SK-N-SH (cell line): ENCODE measurements around the gene FOCAD. TPM values are rescaled to one million over a fixed set of nuclear protein-coding genes. Genes with fewer than 3 reads are reported as not detected.

Experiments used
- CTCF ChIA-PET: fragments of 300-600, 350-600 bp; formaldehyde crosslinking; extraction: SDS; loops from one replicate; lab custom pipeline; 2021; lab: Yijun Ruan, JAX
- POLR2A ChIA-PET: fragments of 350-600 bp; sonication (Branson Sonifier 250); formaldehyde crosslinking; extraction: SDS; loops from one replicate; lab custom pipeline; 2020; ENCODE audit warnings: antibody characterized with exemption, inconsistent platforms; lab: Yijun Ruan, JAX
- DNase-seq: peaks from one replicate; pipeline ENCODE4 v3.0.0; 2012
- H2AFZ ChIP-seq: fragments of 200-600 bp; sonication (generic); 2 replicates; pipeline ENCODE4 v1.8.1; 2016; ENCODE audit warnings: antibody characterized with exemption, mild to moderate bottlenecking, low read depth
- H3F3A ChIP-seq: fragments of 200-600 bp; sonication (generic); replicated peaks from 2 replicates; pipeline ENCODE3; 2016; ENCODE audit warnings: antibody characterized with exemption, mild to moderate bottlenecking; ENCODE audit not compliant: insufficient read depth
- H3K27ac ChIP-seq, 2 experiments: fragments of 200-500 bp in 1 of 2; fragments of 200-600 bp in 1 of 2; sonication (Bioruptor generic) in 1 of 2; sonication (generic), shearing (Covaris generic) in 1 of 2; 2 replicates each; pipeline versions ENCODE4 v1.5.1 to v1.6.1; 2014 to 2016; ENCODE audit warnings: low read depth in 2 of 2, inconsistent platforms in 1 of 2, low read length in 1 of 2, mild to moderate bottlenecking in 1 of 2, mixed read lengths in 1 of 2
- H3K27me3 ChIP-seq: fragments of 200-600 bp; sonication (generic), shearing (Covaris generic); 2 replicates; pipeline ENCODE4 v1.6.1; 2016; ENCODE audit warnings: mixed run types; ENCODE audit not compliant: insufficient read depth
- H3K36me3 ChIP-seq, 2 experiments: fragments of 200-500 bp in 1 of 2; fragments of 200-600 bp in 1 of 2; sonication (Bioruptor generic) in 1 of 2; sonication (generic) in 1 of 2; replicated peaks in 1 of 2; 2 replicates each; pipeline versions ENCODE3 to v1.5.1; 2014 to 2016; ENCODE audit warnings: low read length in 1 of 2, mild to moderate bottlenecking in 1 of 2; ENCODE audit not compliant: insufficient read depth in 2 of 2, control insufficient read depth in 1 of 2
- H3K4me1 ChIP-seq, 2 experiments: fragments of 200-500 bp in 1 of 2; fragments of 200-600 bp in 1 of 2; sonication (Bioruptor generic) in 1 of 2; sonication (generic), shearing (Covaris generic) in 1 of 2; 2 replicates each; pipeline versions ENCODE4 v1.5.1 to v1.6.1; 2014 to 2016; ENCODE audit warnings: low read depth in 1 of 2, low read length in 1 of 2, mixed run types in 1 of 2; ENCODE audit not compliant: insufficient read depth in 2 of 2, control insufficient read depth in 1 of 2
- H3K4me2 ChIP-seq: fragments of 200-600 bp; sonication (generic), shearing (Covaris generic); 2 replicates; pipeline ENCODE4 v1.6.1; 2017; ENCODE audit warnings: mixed run types
- H3K4me3 ChIP-seq, 2 experiments: fragments of 200-500 bp in 1 of 2; fragments of 200-600 bp in 1 of 2; sonication (Bioruptor generic) in 1 of 2; sonication (generic), shearing (Covaris generic) in 1 of 2; 2 replicates each; pipeline versions ENCODE4 v1.5.1 to v1.8.1; 2014 to 2016; ENCODE audit warnings: low read depth in 2 of 2, inconsistent platforms in 1 of 2, low read length in 1 of 2, mild to moderate bottlenecking in 1 of 2, mixed read lengths in 1 of 2, moderate library complexity in 1 of 2
- H3K79me2 ChIP-seq: fragments of 200-600 bp; sonication (generic); 2 replicates; pipeline ENCODE4 v1.8.1; 2017; ENCODE audit warnings: mild to moderate bottlenecking; ENCODE audit not compliant: insufficient read depth
- H3K9ac ChIP-seq: fragments of 200-600 bp; sonication (generic); 2 replicates; pipeline ENCODE4 v1.6.1; 2017; ENCODE audit warnings: mixed run types
- H3K9me2 ChIP-seq: fragments of 200-600 bp; sonication (generic); 2 replicates; pipeline ENCODE4 v1.6.1; 2017; ENCODE audit warnings: mixed run types
- H3K9me3 ChIP-seq: fragments of 200-600 bp; sonication (generic); 2 replicates; pipeline ENCODE4 v1.6.1; 2017; ENCODE audit warnings: mixed run types, mild to moderate bottlenecking, moderate library complexity
- H4K20me1 ChIP-seq: fragments of 200-600 bp; sonication (generic); 2 replicates; pipeline ENCODE4 v1.6.1; 2017; ENCODE audit warnings: mild to moderate bottlenecking, mixed run types; ENCODE audit not compliant: insufficient read depth
- ELF1 ChIP-seq: IDR thresholded peaks from 2 replicates; pipeline ENCODE4 v1.4.0; 2012
- FOSL2 ChIP-seq: IDR thresholded peaks from 2 replicates; pipeline ENCODE4 v1.4.0; 2012; ENCODE audit warnings: low read depth, mild to moderate bottlenecking, moderate library complexity, borderline replicate concordance
- FOXM1 ChIP-seq: IDR thresholded peaks from 2 replicates; pipeline ENCODE4 v1.4.0; 2012; ENCODE audit warnings: low read depth, mild to moderate bottlenecking
- GATA2 ChIP-seq: sonication (generic); formaldehyde crosslinking; IDR thresholded peaks from 2 replicates; pipeline ENCODE4 v1.5.0; 2020; ENCODE audit warnings: mild to moderate bottlenecking, missing genetic modification reagents
- JUND ChIP-seq: IDR thresholded peaks from 2 replicates; pipeline ENCODE4 v1.4.0; 2012
- MEF2A ChIP-seq: IDR thresholded peaks from 2 replicates; pipeline ENCODE4 v1.4.0; 2012; ENCODE audit warnings: low read depth, borderline replicate concordance
- MXI1 ChIP-seq: IDR thresholded peaks from 2 replicates; pipeline ENCODE4 v1.6.1; 2012; ENCODE audit warnings: mild to moderate bottlenecking, low read depth, low read length, improper control_type of control experiment
- NFIC ChIP-seq: IDR thresholded peaks from 2 replicates; pipeline ENCODE4 v1.4.0; 2012; ENCODE audit warnings: borderline replicate concordance
- NRF1 ChIP-seq: IDR thresholded peaks from 2 replicates; pipeline ENCODE4 v1.6.1; 2012; ENCODE audit warnings: low read depth, mild to moderate bottlenecking, low read length
- POLR2AphosphoS5 ChIP-seq: IDR thresholded peaks from 2 replicates; pipeline ENCODE4 v1.6.1; 2012; ENCODE audit warnings: low read depth, low read length
- RCOR1 ChIP-seq: fragments of 150-350 bp; IDR thresholded peaks from 2 replicates; pipeline ENCODE4 v1.6.1; 2017; ENCODE audit warnings: antibody characterized with exemption, low read length
- RXRA ChIP-seq: IDR thresholded peaks from 2 replicates; pipeline ENCODE4 v1.4.0; 2012; ENCODE audit warnings: low read depth, mild to moderate bottlenecking, borderline replicate concordance
- SIN3A ChIP-seq: IDR thresholded peaks from 2 replicates; pipeline ENCODE4 v1.6.1; 2012; ENCODE audit warnings: low read depth, mild to moderate bottlenecking, low read length, moderate library complexity, borderline replicate concordance
- WGBS: methylation state at CpG from one replicate; pipeline ENCODE4 v1.1.6; 2017; ENCODE audit warnings: low lambda C conversion rate; 5-methylcytosine and 5-hydroxymethylcytosine counted together
- polyA plus RNA-seq, 3 experiments: library from polyadenylated mRNA; depleted of rRNA; stranded (reverse); fragments of >200 nt; gene quantifications; 2 replicates each; pipeline ENCODE4 v1.2.3, GENCODE V29; 2012
- TF ChIP-seq, protein P1 (sequence below): fragments of 150-350 bp; IDR thresholded peaks from 2 replicates; pipeline ENCODE4 v1.6.1; 2016; ENCODE audit warnings: mild to moderate bottlenecking, low read depth, low read length
- TF ChIP-seq, protein P2 (sequence below): IDR thresholded peaks from 2 replicates; pipeline ENCODE4 v1.4.0; 2012; ENCODE audit warnings: low read depth
- TF ChIP-seq, protein P3 (sequence below): IDR thresholded peaks from 2 replicates; pipeline ENCODE4 v1.4.0; 2012; ENCODE audit warnings: low read depth, borderline replicate concordance
- TF ChIP-seq, protein P4 (sequence below): fragments of 200-600 bp; sonication (generic); IDR thresholded peaks from 2 replicates; pipeline ENCODE4 v1.6.1; 2017; ENCODE audit warnings: antibody characterized with exemption, mild to moderate bottlenecking, moderate library complexity
- TF ChIP-seq, protein P5 (sequence below): IDR thresholded peaks from 2 replicates; pipeline ENCODE4 v1.4.0; 2012; ENCODE audit warnings: low read depth, borderline replicate concordance

The FOCAD gene
- polyA plus RNA-seq, 1 of the 3 experiments (the other 2 are of a cell fraction): 15.8 TPM

DNA sequence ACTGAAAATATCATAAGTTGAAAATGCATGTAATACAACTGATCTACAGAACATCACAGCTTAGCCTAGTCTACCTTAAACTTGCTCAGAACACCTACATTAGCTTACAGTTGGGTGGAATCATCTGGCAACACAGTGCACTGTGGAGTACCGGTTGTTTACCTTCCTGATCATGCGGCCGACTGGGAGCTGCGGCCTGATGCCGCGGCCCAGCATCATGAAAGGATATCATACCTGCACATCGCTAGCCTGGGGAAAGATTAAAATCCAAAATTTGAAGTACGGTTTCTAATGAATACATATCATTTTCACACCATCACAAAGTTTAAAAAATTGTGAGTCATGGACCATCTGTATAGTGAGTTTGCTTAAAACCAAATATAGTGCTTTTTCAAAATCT, 345.6 kb downstream of the FOCAD start:
- H3K4me1 ChIP-seq: 0 out of 4 replicates have a peak, but pooled peaks cover 0 to 5% of the 10 kb centered on the region in 2 experiments
- no peak overlapping the region for H3K27ac ChIP-seq
- CTCF ChIA-PET: interaction anchor here (2.5 kb wide), 1 partner anchor 81 kb away, joined by 9 read pairs; no protein-coding TSS in a partner anchor
- H2AFZ ChIP-seq: no peak overlapping the region
- H3K9me3 ChIP-seq: no peaks in the 10 kb centered on the region
- no peaks in the 10 kb centered on the region for H3F3A ChIP-seq
- TF ChIP-seq FOXM1 (no peak), RCOR1 (no peak), NFIC (no peak), MEF2A (no peak), POLR2AphosphoS5 (no peak), NRF1 (no peak), SIN3A (no peak), MXI1 (no peak), RXRA (no peak), JUND (no peak), FOSL2 (no peak), GATA2 (CRISPR knock-in tag) (no peak), ELF1 (no peak)
- TF ChIP-seq, protein P1, sequence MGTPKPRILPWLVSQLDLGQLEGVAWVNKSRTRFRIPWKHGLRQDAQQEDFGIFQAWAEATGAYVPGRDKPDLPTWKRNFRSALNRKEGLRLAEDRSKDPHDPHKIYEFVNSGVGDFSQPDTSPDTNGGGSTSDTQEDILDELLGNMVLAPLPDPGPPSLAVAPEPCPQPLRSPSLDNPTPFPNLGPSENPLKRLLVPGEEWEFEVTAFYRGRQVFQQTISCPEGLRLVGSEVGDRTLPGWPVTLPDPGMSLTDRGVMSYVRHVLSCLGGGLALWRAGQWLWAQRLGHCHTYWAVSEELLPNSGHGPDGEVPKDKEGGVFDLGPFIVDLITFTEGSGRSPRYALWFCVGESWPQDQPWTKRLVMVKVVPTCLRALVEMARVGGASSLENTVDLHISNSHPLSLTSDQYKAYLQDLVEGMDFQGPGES: no peak
- TF ChIP-seq, protein P2, sequence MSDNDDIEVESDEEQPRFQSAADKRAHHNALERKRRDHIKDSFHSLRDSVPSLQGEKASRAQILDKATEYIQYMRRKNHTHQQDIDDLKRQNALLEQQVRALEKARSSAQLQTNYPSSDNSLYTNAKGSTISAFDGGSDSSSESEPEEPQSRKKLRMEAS: no peak
- TF ChIP-seq, protein P3, sequence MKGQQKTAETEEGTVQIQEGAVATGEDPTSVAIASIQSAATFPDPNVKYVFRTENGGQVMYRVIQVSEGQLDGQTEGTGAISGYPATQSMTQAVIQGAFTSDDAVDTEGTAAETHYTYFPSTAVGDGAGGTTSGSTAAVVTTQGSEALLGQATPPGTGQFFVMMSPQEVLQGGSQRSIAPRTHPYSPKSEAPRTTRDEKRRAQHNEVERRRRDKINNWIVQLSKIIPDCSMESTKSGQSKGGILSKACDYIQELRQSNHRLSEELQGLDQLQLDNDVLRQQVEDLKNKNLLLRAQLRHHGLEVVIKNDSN: no peak
- TF ChIP-seq, protein P4, sequence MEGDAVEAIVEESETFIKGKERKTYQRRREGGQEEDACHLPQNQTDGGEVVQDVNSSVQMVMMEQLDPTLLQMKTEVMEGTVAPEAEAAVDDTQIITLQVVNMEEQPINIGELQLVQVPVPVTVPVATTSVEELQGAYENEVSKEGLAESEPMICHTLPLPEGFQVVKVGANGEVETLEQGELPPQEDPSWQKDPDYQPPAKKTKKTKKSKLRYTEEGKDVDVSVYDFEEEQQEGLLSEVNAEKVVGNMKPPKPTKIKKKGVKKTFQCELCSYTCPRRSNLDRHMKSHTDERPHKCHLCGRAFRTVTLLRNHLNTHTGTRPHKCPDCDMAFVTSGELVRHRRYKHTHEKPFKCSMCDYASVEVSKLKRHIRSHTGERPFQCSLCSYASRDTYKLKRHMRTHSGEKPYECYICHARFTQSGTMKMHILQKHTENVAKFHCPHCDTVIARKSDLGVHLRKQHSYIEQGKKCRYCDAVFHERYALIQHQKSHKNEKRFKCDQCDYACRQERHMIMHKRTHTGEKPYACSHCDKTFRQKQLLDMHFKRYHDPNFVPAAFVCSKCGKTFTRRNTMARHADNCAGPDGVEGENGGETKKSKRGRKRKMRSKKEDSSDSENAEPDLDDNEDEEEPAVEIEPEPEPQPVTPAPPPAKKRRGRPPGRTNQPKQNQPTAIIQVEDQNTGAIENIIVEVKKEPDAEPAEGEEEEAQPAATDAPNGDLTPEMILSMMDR: no peak
- TF ChIP-seq, protein P5, sequence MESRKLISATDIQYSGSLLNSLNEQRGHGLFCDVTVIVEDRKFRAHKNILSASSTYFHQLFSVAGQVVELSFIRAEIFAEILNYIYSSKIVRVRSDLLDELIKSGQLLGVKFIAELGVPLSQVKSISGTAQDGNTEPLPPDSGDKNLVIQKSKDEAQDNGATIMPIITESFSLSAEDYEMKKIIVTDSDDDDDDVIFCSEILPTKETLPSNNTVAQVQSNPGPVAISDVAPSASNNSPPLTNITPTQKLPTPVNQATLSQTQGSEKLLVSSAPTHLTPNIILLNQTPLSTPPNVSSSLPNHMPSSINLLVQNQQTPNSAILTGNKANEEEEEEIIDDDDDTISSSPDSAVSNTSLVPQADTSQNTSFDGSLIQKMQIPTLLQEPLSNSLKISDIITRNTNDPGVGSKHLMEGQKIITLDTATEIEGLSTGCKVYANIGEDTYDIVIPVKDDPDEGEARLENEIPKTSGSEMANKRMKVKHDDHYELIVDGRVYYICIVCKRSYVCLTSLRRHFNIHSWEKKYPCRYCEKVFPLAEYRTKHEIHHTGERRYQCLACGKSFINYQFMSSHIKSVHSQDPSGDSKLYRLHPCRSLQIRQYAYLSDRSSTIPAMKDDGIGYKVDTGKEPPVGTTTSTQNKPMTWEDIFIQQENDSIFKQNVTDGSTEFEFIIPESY: no peak
- H3K36me3 ChIP-seq: no peaks in the 10 kb centered on the region
- H3K9ac ChIP-seq: no peak overlapping the region
- no peak overlapping the region for H3K4me3 ChIP-seq
- no peak for DNase-seq
- no peaks in the 10 kb centered on the region for H4K20me1 ChIP-seq
- H3K27me3 ChIP-seq: no peaks in the 10 kb centered on the region
- no peaks in the 10 kb centered on the region for H3K79me2 ChIP-seq
- H3K4me2 ChIP-seq: no peak overlapping the region
- 80% methylated on average over 8 of the region's 8 CpGs for WGBS
- no peaks in the 10 kb centered on the region for H3K9me2 ChIP-seq
- POLR2A ChIA-PET: no interaction called here
